H1 (cell line): ENCODE data around the gene LDB1. TPM values are rescaled to one million over a fixed set of nuclear protein-coding genes. Genes with fewer than 3 reads are reported as not detected.

Source experiments
- CTCF ChIA-PET: fragments of 300-600 bp; sonication (Branson Sonifier 250); formaldehyde crosslinking; loops from one replicate; lab custom pipeline; 2021; ENCODE audit not compliant: partially characterized antibody; lab: Charles Lee
- POLR2A ChIA-PET: fragments of 300-600 bp; sonication (Branson Sonifier 250); formaldehyde crosslinking; loops from one replicate; lab custom pipeline; 2021; ENCODE audit warnings: inconsistent platforms; ENCODE audit not compliant: partially characterized antibody; lab: Charles Lee
- DNase-seq, 2 experiments: peaks; one replicate each; pipeline versions ENCODE4 v3.0.0 to v3.0.0-alpha.2; 2010 to 2022; ENCODE audit warnings: low spot score in 2 of 2, low read depth in 1 of 2, mixed read lengths in 1 of 2
- FAIRE-seq: peaks from 2 replicates; lab custom pipeline; 2011; peaks lifted over from hg19 to GRCh38; lab: Jason Lieb, UNC
- H2AFZ ChIP-seq: 2 replicates; pipeline ENCODE4 v1.8.1; 2012; ENCODE audit warnings: low read length, inconsistent platforms
- H2AK5ac ChIP-seq: 2 replicates; pipeline ENCODE4 v1.6.1; 2013; ENCODE audit warnings: low read depth, low read length
- H2BK120ac ChIP-seq: replicated peaks from 2 replicates; pipeline ENCODE3; 2013; ENCODE audit warnings: low read depth, low read length, inconsistent platforms
- H2BK12ac ChIP-seq: 2 replicates; pipeline ENCODE4 v1.6.1; 2013; ENCODE audit warnings: low read depth, low read length
- H2BK15ac ChIP-seq: 2 replicates; pipeline ENCODE4 v1.6.1; 2013; ENCODE audit warnings: low read length
- H2BK20ac ChIP-seq: 2 replicates; pipeline ENCODE4 v1.6.1; 2013; ENCODE audit warnings: low read length
- H2BK5ac ChIP-seq: 2 replicates; pipeline ENCODE4 v1.6.1; 2013; ENCODE audit warnings: low read depth, low read length
- H3K14ac ChIP-seq: 2 replicates; pipeline ENCODE4 v1.6.1; 2013; ENCODE audit warnings: inconsistent platforms; ENCODE audit not compliant: insufficient read length
- H3K18ac ChIP-seq: 2 replicates; pipeline ENCODE4 v1.6.1; 2013; ENCODE audit warnings: low read length; ENCODE audit errors: extremely low read depth
- H3K23ac ChIP-seq: 2 replicates; pipeline ENCODE4 v1.6.1; 2013; ENCODE audit warnings: inconsistent platforms; ENCODE audit not compliant: insufficient read length
- H3K23me2 ChIP-seq: 2 replicates; pipeline ENCODE4 v1.6.1; 2013; ENCODE audit warnings: low read depth, low read length
- H3K27ac ChIP-seq: 2 replicates; pipeline ENCODE4 v1.6.1; 2011; ENCODE audit warnings: low read depth, low read length, inconsistent platforms
- H3K27me3 ChIP-seq, 4 experiments: replicated peaks in 1 of 4; 1 replicate in 1 of 4; 2 replicates in 3 of 4; pipeline versions ENCODE4 v1.6.1 to v1.8.1; 2011 to 2013; ENCODE audit warnings: low read length in 3 of 4, mild to moderate bottlenecking in 3 of 4, inconsistent platforms in 2 of 4, mixed read lengths in 2 of 4, moderate library complexity in 1 of 4; ENCODE audit not compliant: control insufficient read depth in 3 of 4, insufficient read depth in 3 of 4; ENCODE audit errors: extremely low read depth in 1 of 4
- H3K36me3 ChIP-seq, 4 experiments: 2 replicates each; pipeline versions ENCODE4 v1.6.1 to v1.8.1; 2011 to 2013; ENCODE audit warnings: mild to moderate bottlenecking in 4 of 4, low read length in 3 of 4, moderate library complexity in 2 of 4, control low read depth in 1 of 4, inconsistent platforms in 1 of 4; ENCODE audit not compliant: insufficient read depth in 4 of 4, control insufficient read depth in 2 of 4
- H3K4ac ChIP-seq: replicated peaks from 2 replicates; pipeline ENCODE3; 2013; ENCODE audit warnings: low read length, low read depth, mixed read lengths, inconsistent platforms; ENCODE audit not compliant: insufficient read length
- H3K4me1 ChIP-seq, 4 experiments: replicated peaks in 1 of 4; 1 replicate in 1 of 4; 2 replicates in 3 of 4; pipeline versions ENCODE4 v1.6.1 to v1.8.1; 2011 to 2013; ENCODE audit warnings: low read length in 3 of 4, inconsistent platforms in 2 of 4, mixed read lengths in 1 of 4; ENCODE audit not compliant: insufficient read depth in 4 of 4, control insufficient read depth in 3 of 4
- H3K4me2 ChIP-seq, 2 experiments: 2 replicates each; pipeline versions ENCODE4 v1.6.1 to v1.8.1; 2011 to 2013; ENCODE audit warnings: low read depth in 2 of 2, low read length in 2 of 2, control low read depth in 1 of 2, inconsistent platforms in 1 of 2, mild to moderate bottlenecking in 1 of 2; ENCODE audit not compliant: insufficient read depth in 1 of 2
- H3K4me3 ChIP-seq, 4 experiments: fragments of 200-600, 300-600 bp in 1 of 4; sonication (generic), shearing (Covaris generic), sonication (Bioruptor Twin) in 1 of 4; 2 replicates each; pipeline versions ENCODE4 v1.5.1 to v1.8.1; 2011 to 2016; ENCODE audit warnings: low read length in 4 of 4, low read depth in 3 of 4, control low read depth in 2 of 4, inconsistent platforms in 2 of 4, mild to moderate bottlenecking in 2 of 4, mixed read lengths in 1 of 4, moderate library complexity in 1 of 4; ENCODE audit not compliant: insufficient read depth in 2 of 4; ENCODE audit errors: extremely low read depth in 1 of 4
- H3K56ac ChIP-seq: replicated peaks from 2 replicates; pipeline ENCODE3; 2013; ENCODE audit warnings: low read depth, mild to moderate bottlenecking, mixed read lengths, low read length, inconsistent platforms; ENCODE audit not compliant: insufficient read length
- H3K79me1 ChIP-seq: 2 replicates; pipeline ENCODE4 v1.6.1; 2013; ENCODE audit warnings: low read depth, low read length, control low read depth
- H3K79me2 ChIP-seq, 2 experiments: 2 replicates each; pipeline versions ENCODE4 v1.6.1 to v1.8.1; 2012 to 2013; ENCODE audit warnings: low read length in 2 of 2, mild to moderate bottlenecking in 2 of 2, inconsistent platforms in 1 of 2; ENCODE audit not compliant: insufficient read depth in 2 of 2, control insufficient read depth in 1 of 2
- H3K9ac ChIP-seq, 4 experiments: replicated peaks in 1 of 4; 1 replicate in 1 of 4; 2 replicates in 3 of 4; pipeline versions ENCODE4 v1.6.1 to v1.8.1; 2011 to 2013; ENCODE audit warnings: low read depth in 3 of 4, low read length in 3 of 4, control low read depth in 2 of 4, mild to moderate bottlenecking in 2 of 4, moderate library complexity in 2 of 4, inconsistent platforms in 1 of 4; ENCODE audit errors: extremely low read depth in 1 of 4
- H3K9me3 ChIP-seq, 2 experiments: 2 replicates each; pipeline versions ENCODE4 v1.6.1 to v1.8.1; 2012 to 2013; ENCODE audit warnings: mild to moderate bottlenecking in 2 of 2, moderate library complexity in 2 of 2, control low read depth in 1 of 2, inconsistent platforms in 1 of 2, low read depth in 1 of 2, low read length in 1 of 2, mixed read lengths in 1 of 2; ENCODE audit not compliant: insufficient read depth in 2 of 2
- H4K20me1 ChIP-seq, 2 experiments: replicated peaks in 1 of 2; 2 replicates each; pipeline versions ENCODE3 to v1.8.1; 2011 to 2013; ENCODE audit warnings: inconsistent platforms in 2 of 2, low read length in 2 of 2, mild to moderate bottlenecking in 1 of 2; ENCODE audit not compliant: insufficient read depth in 2 of 2, control insufficient read depth in 1 of 2
- H4K5ac ChIP-seq: 2 replicates; pipeline ENCODE4 v1.6.1; 2013; ENCODE audit warnings: low read length, low read depth, mixed read lengths, inconsistent platforms; ENCODE audit not compliant: insufficient read length
- H4K8ac ChIP-seq: 2 replicates; pipeline ENCODE4 v1.8.0; 2013; ENCODE audit warnings: mild to moderate bottlenecking, moderate library complexity, low read length, inconsistent platforms; ENCODE audit not compliant: insufficient read depth; ENCODE audit errors: extremely low read depth
- H4K91ac ChIP-seq: replicated peaks from 2 replicates; pipeline ENCODE3; 2013; ENCODE audit warnings: low read length, mixed read lengths, inconsistent platforms; ENCODE audit not compliant: insufficient read length
- BACH1 ChIP-seq: IDR thresholded peaks from 2 replicates; pipeline ENCODE4 v1.6.1; 2012; ENCODE audit warnings: low read length, improper control_type of control experiment
- BRCA1 ChIP-seq: IDR thresholded peaks from 2 replicates; pipeline ENCODE4 v1.6.1; 2012; ENCODE audit warnings: low read depth, low read length, improper control_type of control experiment
- CTBP2 ChIP-seq: IDR thresholded peaks from 2 replicates; pipeline ENCODE4 v1.7.0; 2011; ENCODE audit warnings: borderline replicate concordance, mild to moderate bottlenecking, moderate library complexity, mixed read lengths, low read length; ENCODE audit not compliant: insufficient read depth, insufficient read length
- MAFK ChIP-seq: IDR thresholded peaks from 2 replicates; pipeline ENCODE4 v1.6.1; 2012; ENCODE audit warnings: low read depth, mild to moderate bottlenecking, improper control_type of control experiment, low read length
- RXRA ChIP-seq: IDR thresholded peaks from 2 replicates; pipeline ENCODE4 v1.6.1; 2011; ENCODE audit warnings: low read depth, mild to moderate bottlenecking, low read length, moderate library complexity; ENCODE audit not compliant: insufficient read depth
- WGBS, 2 experiments: shearing (Covaris generic) in 1 of 2; methylation state at CpG; one replicate each; pipeline versions ENCODE4 v1.1.6 to v1.1.7; 2013 to 2015; ENCODE audit warnings: low lambda C conversion rate in 2 of 2, mixed read lengths in 2 of 2, inconsistent platforms in 1 of 2, low coverage in 1 of 2, missing lambda C conversion rate in 1 of 2; ENCODE audit not compliant: insufficient replicate concordance in 2 of 2, insufficient coverage in 1 of 2, insufficient read length in 1 of 2; ENCODE audit errors: extremely low coverage in 1 of 2, missing lambda C conversion rate in 1 of 2; 5-methylcytosine and 5-hydroxymethylcytosine counted together
- polyA plus RNA-seq, 7 experiments: library from polyadenylated mRNA; depleted of rRNA in 3 of 7; stranded (reverse) in 5 of 7; unstranded in 2 of 7; fragments of >200 nt in 5 of 7; fragments of 200-250 nt in 2 of 7; gene quantifications; 1 replicate in 5 of 7; 2 replicates in 1 of 7; 4 replicates in 1 of 7; pipeline versions ENCODE4 v1.2.1 to v1.2.3, GENCODE V29; 2011 to 2013; ENCODE audit warnings: missing spikeins in 2 of 7, mixed read lengths in 2 of 7
- total RNA-seq: library from RNA; stranded (reverse); fragmentation: NEBNext Ultra II Directional; extraction: Animal tissue kit (Norgen Biotek cat#: 25700); gene quantifications from 2 replicates; pipeline ENCODE4 v1.2.1, GENCODE V29; 2021
- TF ChIP-seq, protein P1 (sequence below), 3 experiments: IDR thresholded peaks; 1 replicate in 2 of 3; 2 replicates in 1 of 3; pipeline versions ENCODE4 v1.5.1 to v1.6.1; 2011; ENCODE audit warnings: low read length in 3 of 3, mild to moderate bottlenecking in 3 of 3, inconsistent platforms in 2 of 3, low read depth in 1 of 3, moderate library complexity in 1 of 3; ENCODE audit not compliant: insufficient read depth in 1 of 3; ENCODE audit errors: control extremely low read depth in 1 of 3

The LDB1 gene
- total and polyA plus RNA-seq, 2 of the 8 experiments (the other 6 are each of a cell fraction or from before 2014, with no cell fraction given): 88.4 to 138 TPM

DNA sequence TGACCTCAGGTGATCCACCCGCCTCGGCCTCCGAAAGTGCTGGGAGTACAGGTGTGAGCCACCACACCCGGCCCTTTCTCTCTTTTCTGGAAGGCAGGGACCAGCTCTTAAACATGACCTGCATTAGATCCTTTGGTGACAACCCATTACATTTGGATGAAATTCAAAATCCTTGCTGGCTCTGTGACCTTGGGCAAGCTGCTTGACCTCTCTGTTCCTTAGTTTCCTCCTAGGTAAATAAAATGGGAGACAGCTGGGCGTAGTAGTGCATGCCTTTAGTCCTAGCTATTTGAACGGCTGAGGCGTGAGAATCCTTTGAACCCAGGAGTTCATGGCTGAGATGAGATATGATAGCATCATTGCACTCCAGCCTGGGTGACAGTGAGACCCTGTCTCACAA lies 23.7 kb downstream of the LDB1 start:
- Histone ChIP-seq H2BK20ac (no peak overlapping the region), H3K79me2 (no peaks in the 10 kb centered on the region), H3K27me3 (no peaks in the 10 kb centered on the region), H3K79me1 (no peaks in the 10 kb centered on the region), H3K36me3 (peaks cover 0 to 3% (median 0%) of the 10 kb centered on the region in 4 experiments; a peak in 2 of 8 replicates), H3K56ac (no peak overlapping the region), H3K4me1 (no peaks in the 10 kb centered on the region), H2AFZ (no peak overlapping the region), H3K4ac (no peak overlapping the region), H3K14ac (no peak overlapping the region), H4K5ac (no peak overlapping the region), H4K91ac (no peak overlapping the region), H3K18ac (no peak overlapping the region), H2BK12ac (no peak overlapping the region), H2AK5ac (no peak overlapping the region), H2BK120ac (no peak overlapping the region), H3K4me2 (no peak overlapping the region), H2BK5ac (no peak overlapping the region), H4K8ac (no peak overlapping the region), H3K4me3 (no peak overlapping the region), H3K23me2 (no peaks in the 10 kb centered on the region; the same call in 1 of the 2 replicates), H3K9ac (no peak overlapping the region), H3K23ac (no peak overlapping the region), H3K9me3 (no peaks in the 10 kb centered on the region), H2BK15ac (no peak overlapping the region)
- WGBS, 2 experiments: 93% methylated on average over 6 of the region's 7 CpGs; no CpG with 5 or more reads in 1 of the 2 experiments
- ChIA-PET CTCF (interaction anchor here (1.0 to 8.7 kb wide), 3 partner anchors 14 to 48 kb away, joined by 3 to 86 read pairs (median 13); no protein-coding TSS in a partner anchor), POLR2A (interaction anchor here (0.7 kb wide), 1 partner anchor 30 kb away, joined by 3 read pairs; no protein-coding TSS in a partner anchor)
- FAIRE-seq (no peak), DNase-seq (no peak)
- TF ChIP-seq MAFK (no peak), CTBP2 (no peak), RXRA (no peak), BRCA1 (no peak), BACH1 (no peak)
- TF ChIP-seq, protein P1, sequence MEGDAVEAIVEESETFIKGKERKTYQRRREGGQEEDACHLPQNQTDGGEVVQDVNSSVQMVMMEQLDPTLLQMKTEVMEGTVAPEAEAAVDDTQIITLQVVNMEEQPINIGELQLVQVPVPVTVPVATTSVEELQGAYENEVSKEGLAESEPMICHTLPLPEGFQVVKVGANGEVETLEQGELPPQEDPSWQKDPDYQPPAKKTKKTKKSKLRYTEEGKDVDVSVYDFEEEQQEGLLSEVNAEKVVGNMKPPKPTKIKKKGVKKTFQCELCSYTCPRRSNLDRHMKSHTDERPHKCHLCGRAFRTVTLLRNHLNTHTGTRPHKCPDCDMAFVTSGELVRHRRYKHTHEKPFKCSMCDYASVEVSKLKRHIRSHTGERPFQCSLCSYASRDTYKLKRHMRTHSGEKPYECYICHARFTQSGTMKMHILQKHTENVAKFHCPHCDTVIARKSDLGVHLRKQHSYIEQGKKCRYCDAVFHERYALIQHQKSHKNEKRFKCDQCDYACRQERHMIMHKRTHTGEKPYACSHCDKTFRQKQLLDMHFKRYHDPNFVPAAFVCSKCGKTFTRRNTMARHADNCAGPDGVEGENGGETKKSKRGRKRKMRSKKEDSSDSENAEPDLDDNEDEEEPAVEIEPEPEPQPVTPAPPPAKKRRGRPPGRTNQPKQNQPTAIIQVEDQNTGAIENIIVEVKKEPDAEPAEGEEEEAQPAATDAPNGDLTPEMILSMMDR (IDR thresholded peaks at IDR 0.05; ENCODE audit: control extremely low read depth in 1 of 3, insufficient read depth in 1 of 3, low read depth in 1 of 3, low read length in 3 of 3): no peak
- TF ChIP-seq, all 59 proteins: peak for 0
- Histone ChIP-seq H3K27ac (no peak overlapping the region), H4K20me1 (no peaks in the 10 kb centered on the region)
